HCEC 1CT (cell line): Measurements from ENCODE around the gene TCEA3.

Experiments
- DNase-seq: peaks from one replicate; pipeline ENCODE4 v3.0.0-alpha.2; 2017

Gene TCEA3

GRCh38 chr1:23420778-23421177 lies 3.8 kb downstream of the TCEA3 start:
- no peak for DNase-seq

- no peak for DNase-seq
Measured at GRCh38 chr1:23419180-23419579, 5.4 kb downstream of the TCEA3 start.

DNA sequence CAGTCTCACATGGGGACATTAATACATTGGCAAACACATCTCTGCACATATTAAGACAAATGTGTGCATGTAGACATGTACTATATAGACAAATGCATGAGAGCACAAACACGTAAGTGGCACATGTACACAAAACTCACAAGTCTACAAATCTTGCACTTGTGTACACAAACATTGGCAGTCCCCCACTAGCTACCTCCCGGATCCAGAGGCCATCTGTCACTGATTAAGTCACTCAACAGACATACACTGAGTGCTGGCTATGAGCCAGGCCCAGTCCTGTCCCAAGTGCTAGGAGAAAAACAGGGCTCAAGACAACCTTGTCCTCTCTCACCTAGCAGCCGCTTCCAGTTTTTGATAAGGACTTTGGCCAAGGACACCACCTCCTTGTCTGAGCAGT lies 7.0 kb downstream of the TCEA3 start:
- no peak for DNase-seq

GRCh38 chr1:23416964-23417363 lies 7.6 kb downstream of the TCEA3 start:
- no peak for DNase-seq

DNA sequence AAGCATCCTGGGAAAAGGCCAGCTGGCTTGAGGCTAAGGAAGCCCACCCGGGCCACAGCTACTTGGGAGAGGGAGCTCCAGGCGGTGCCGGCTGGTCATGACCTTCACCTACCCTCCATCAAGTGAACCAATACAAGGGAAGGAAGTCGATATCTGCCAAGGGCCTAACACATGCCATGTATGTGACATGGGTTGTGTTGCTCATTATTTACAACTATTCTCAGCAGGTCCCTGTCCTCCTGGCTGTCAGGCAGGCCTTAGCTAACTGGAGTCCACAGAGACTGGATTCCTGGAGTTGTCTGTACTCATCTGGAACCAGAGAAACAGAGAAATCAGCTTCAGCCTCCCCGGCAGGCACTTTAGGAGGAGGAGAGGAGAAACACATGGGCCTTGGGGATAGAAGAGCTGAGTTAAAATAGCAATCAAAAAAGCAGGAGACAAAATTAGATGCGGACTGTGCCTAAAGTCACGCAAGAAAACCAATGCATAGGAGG lies 15.7 kb downstream of the TCEA3 start:
- DNase-seq: no peak

DNA sequence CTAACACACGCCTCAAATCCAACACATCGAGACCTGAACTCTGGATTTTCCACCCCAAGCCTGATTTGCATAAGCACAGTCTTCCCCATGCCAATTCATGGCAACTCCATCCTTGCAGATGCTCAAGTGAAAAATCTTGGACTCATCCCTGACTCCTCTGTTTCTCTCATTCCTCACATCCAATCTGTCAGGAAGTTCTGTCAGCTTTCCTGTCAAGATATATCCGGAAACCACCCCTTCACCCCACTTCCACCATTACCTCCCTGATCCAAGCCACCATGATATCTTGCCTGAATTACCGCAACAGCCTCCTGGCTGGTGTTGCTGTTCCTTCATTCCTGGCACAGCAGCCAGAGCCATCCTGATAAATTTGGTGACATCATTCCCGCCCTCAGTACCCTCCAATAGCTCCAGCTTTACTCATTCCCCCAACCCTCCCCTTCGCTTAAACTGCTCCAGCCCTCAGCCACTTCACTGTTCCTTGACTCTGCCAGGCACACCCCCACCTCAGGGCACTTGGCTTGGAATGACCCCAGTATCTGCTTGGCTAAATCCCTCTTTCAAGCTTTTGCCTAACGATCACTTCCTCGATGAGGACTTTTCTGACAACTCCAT lies 17.4 kb downstream of the TCEA3 start:
- DNase-seq: no peak

- DNase-seq: no peak
Measured at GRCh38 chr1:23405946-23406345, 18.6 kb downstream of the TCEA3 start.

DNA sequence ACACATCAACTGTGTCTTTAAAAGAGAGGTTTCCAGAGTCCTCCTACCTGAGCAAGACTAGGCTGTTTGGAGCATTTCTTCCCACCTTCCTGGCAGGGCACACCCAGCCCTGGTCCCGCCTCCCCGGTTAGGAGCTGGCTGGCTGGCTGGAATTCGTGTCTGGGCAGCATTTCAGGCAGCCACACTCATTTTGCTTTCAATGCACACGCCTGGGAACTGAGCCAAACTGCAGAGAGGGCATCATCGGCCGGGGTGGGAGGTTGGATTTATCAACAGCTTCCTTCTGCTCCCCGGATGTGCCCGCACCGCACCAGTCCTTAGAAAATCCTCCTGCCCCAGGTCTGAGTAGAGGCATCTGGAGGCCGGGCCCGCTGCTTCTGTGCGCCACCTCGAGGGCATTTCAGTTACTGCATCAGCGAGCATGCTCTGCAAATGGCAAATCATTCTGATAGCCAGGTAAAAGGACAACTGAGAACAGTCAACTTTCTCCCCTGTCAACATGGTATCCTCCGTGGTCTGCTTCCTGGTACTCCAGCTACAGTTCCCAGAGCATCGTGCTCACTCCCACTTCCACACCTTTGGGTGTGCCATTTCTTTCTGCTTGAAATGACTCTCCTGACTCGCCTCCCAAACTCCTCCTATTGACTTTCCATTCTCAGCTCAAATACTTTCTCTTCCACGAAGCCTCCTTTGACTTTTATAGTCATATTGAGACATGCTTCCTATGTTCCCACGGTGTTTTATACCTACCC lies 20.6 kb downstream of the TCEA3 start:
- DNase-seq: peak; percentile 84

GRCh38 chr1:23403355-23403734 lies 21.2 kb downstream of the TCEA3 start:
- DNase-seq: no peak

- DNase-seq: peak; percentile 74
Measured at GRCh38 chr1:23403038-23403336, 21.6 kb downstream of the TCEA3 start.

DNA sequence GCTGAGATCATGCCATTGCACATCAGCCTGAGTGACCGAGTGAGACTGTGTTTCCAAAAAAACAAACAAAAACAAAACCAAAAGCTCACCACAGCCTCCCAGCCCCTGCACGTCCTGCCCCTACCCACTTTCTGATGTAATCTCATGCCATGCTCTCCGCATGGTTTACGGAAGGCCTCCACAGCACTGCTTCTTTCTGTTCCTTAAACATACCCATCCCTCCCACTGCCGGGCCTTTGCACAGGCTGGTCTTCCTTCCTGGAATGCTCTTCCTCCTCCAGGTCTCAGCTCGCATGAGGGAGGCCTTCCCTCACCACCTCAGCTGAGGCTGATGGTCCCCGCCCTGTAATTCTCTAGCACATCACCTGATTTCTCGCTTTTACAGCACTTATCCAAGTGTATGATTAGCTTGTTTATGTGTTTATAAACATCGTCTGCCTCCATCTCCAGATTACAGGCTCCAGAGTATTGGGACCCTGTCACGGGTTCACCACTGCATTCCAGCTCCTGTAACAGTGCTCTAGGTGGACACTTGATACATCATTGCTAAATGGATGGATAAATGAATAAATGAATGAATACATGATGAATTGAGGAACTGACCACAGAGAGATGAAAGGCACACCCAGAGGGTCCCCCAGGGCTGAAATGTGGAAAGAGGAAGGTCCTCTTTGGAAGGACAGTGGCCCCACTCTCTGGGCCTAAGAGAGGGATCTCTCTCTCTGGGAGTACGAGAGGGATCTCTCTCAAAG lies 22.1 kb downstream of the TCEA3 start:
- no peak for DNase-seq

GRCh38 chr1:23401313-23401712 lies 23.2 kb downstream of the TCEA3 start:
- DNase-seq: no peak

DNA sequence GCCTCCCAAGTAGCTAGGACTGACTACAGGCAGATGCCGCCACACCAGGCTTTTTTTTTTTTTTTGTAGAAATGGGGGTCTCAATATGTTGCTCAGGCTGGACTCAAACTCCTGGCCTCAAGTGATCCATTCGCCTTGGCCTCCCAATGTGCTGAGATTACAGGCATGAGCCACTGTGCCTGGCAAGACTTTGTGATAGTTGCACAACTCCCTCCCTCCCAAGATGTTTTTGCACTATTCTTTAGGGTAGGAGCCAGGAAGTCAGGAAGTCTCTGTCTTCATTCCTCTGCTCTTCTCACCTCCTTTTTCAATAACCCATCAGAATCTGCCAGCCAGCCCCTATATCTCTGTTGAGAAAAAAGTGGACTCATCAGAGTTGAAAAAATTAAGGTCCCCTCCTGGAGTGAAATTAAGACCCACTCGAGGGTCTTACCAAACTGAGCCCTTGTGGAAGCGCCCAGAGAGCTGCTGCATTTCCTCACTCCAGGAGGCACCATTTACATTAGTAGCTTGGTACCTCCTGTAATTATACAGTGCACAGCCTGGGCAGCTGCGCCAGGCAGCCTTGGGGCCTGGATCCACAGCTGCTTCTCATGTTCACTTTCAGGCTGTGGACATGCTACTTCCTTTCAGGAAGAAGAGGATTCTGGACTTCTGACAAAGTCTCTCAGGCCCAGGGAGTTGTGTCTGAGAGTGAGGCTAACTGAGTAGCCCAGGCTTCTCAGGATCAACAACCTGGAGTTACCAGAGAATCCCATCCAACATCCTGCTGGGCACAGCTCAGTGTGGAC lies 24.0 kb downstream of the TCEA3 start:
- DNase-seq: peak; percentile 44

DNA sequence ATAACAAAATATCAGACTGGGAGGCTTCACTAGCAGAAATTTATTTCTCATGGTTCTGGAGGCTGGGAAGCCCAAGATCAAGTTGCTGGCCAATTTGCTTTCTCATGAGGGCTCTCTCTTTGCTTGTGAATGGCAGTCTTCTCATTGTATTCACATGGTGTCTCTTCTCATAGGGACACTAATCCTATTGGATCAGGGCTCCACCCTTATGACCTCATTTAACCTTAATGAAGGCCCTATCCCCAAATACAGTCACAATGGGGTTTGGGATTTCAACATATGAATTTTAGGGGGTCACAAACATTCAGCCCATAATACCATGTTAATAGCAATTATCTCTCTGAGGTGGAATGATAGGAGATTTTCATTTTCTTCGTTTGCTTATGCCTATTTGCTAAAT lies 25.3 kb downstream of the TCEA3 start:
- no peak for DNase-seq

- no peak for DNase-seq
Measured at GRCh38 chr1:23397908-23398307, 26.6 kb downstream of the TCEA3 start.

- DNase-seq: no peak
Measured at GRCh38 chr1:23396380-23396779, 28.2 kb downstream of the TCEA3 start.

- no peak for DNase-seq
Measured at GRCh38 chr1:23395849-23396248, 28.7 kb downstream of the TCEA3 start.

GRCh38 chr1:23395154-23395724 lies 29.3 kb downstream of the TCEA3 start:
- no peak for DNase-seq

GRCh38 chr1:23394684-23395083 lies 29.9 kb downstream of the TCEA3 start:
- DNase-seq: peak; percentile 62

GRCh38 chr1:23394181-23394580 lies 30.4 kb downstream of the TCEA3 start:
- DNase-seq: peak; percentile 97

DNA sequence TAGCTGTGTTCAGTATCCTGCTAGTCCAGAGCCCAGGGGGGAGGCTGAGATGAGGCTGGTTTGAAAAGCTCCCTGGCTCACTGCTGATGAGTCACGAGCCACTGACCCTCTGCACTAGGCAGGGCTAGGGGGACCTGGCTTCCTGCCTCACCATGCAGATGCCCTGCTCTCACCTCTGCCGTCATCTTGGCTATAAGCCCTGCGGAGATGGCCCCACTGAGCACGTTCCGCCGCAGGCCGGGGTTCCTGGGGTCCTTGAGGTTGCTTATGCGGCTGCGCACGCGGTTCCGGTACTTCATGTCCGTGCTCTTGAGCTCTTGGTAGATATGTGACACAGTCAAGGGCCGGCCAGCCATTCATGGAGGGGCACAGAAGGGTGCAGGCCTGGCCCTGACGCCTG lies 30.8 kb downstream of the TCEA3 start:
- peak; percentile 88 for DNase-seq

DNA sequence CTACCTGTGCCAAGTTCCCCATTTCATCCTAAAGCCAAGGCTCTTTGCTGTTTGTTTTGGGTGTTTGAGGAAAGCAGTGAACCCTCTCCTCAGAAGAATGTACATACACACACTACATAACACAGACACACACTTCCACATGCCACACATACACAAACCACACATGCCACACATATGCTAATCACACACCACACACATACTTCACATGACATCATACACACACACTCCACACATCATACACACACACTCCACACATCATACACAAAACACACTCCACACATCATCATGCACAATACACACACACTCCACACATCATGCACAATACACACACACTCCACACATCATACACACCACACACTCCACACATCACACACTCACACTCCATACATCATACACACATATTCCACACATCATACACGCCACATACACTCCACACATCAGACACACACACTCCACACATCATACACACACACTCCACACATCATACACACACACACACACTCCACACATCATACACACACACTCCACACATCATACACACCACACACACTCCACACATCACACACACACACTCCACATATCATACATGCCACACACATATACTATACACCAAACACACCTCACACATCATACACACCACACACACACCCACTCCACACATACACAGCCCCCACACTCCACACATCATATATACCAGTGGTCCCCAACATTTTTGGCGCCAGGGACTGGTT lies 32.3 kb downstream of the TCEA3 start:
- DNase-seq: no peak
